Prostate gland (tissue), 2 donors: ENCODE measurements around the gene RETN.

Experiments
- CTCF ChIP-seq, 4 experiments: fragments of 200-600 bp in 2 of 4; fragments of 450-650 bp in 2 of 4; sonication (generic) in 2 of 4; IDR thresholded peaks; 1 replicate in 3 of 4; 2 replicates in 1 of 4; pipeline ENCODE4 v1.5.1; 2016 to 2019; ENCODE audit warnings: antibody characterized with exemption in 4 of 4, mild to moderate bottlenecking in 2 of 4, moderate library complexity in 2 of 4
- POLR2A ChIP-seq: fragments of 450-650 bp; IDR thresholded peaks from one replicate; pipeline ENCODE4 v1.6.1; 2016; ENCODE audit warnings: antibody characterized with exemption, mild to moderate bottlenecking
- POLR2AphosphoS5 ChIP-seq: sonication (generic); formaldehyde crosslinking; IDR thresholded peaks from one replicate; pipeline ENCODE4 v1.6.1; 2017; ENCODE audit warnings: antibody characterized with exemption

- TF ChIP-seq POLR2AphosphoS5 (no peak), POLR2A (no peak), CTCF (IDR thresholded peaks at IDR 0.05) (no peak)
These were observed 34.5 kb downstream of the RETN start for GRCh38 chr19:7703332-7703731.
